B cell (primary cell): ENCODE data around the gene GRID1. TPM values are rescaled to one million over a fixed set of nuclear protein-coding genes. Genes with fewer than 3 reads are reported as not detected.

Experiments used
- ATAC-seq: fragments of 200-7000 bp; cut with Tn5 transposase; one replicate; pipeline ENCODE4 v1.10.0; 2021; ENCODE audit warnings: low read depth, mild to moderate bottlenecking, moderate number of reproducible peaks, moderate library complexity
- CTCF ChIA-PET: fragments of 350-600 bp; sonication (Branson Sonifier 250); formaldehyde crosslinking; loops from one replicate; lab custom pipeline; 2021; ENCODE audit warnings: antibody characterized with exemption, inconsistent platforms; lab: Charles Lee
- POLR2A ChIA-PET: fragments of 350-600 bp; sonication (Branson Sonifier 250); formaldehyde crosslinking; loops from one replicate; lab custom pipeline; 2021; ENCODE audit warnings: antibody characterized with exemption; lab: Charles Lee
- DNase-seq: peaks from one replicate; pipeline ENCODE4 v3.0.0; 2013
- H2AFZ ChIP-seq: 2 replicates; pipeline ENCODE4 v1.6.1; 2012; ENCODE audit warnings: mild to moderate bottlenecking, low read depth, low read length; ENCODE audit not compliant: insufficient read depth, poor library complexity, severe bottlenecking
- H3K27ac ChIP-seq, 2 donors: 1 replicate in 1 of 2; 2 replicates in 1 of 2; pipeline ENCODE4 v1.5.1; 2012 to 2013; ENCODE audit warnings: low read length in 2 of 2, mild to moderate bottlenecking in 2 of 2, moderate library complexity in 1 of 2
- H3K27me3 ChIP-seq, 4 experiments: fragments of 200-600 bp in 1 of 4; sonication (generic) in 1 of 4; replicated peaks in 1 of 4; 1 replicate in 2 of 4; 2 replicates in 2 of 4; pipeline versions ENCODE4 v1.6.1 to v1.7.0; 2013 to 2016; ENCODE audit warnings: low read length in 3 of 4, mild to moderate bottlenecking in 2 of 4, mixed read lengths in 1 of 4, moderate library complexity in 1 of 4; ENCODE audit not compliant: insufficient read depth in 4 of 4, control insufficient read depth in 3 of 4; ENCODE audit errors: control extremely low read depth in 1 of 4
- H3K36me3 ChIP-seq, 2 experiments: replicated peaks in 1 of 2; 1 replicate in 1 of 2; 2 replicates in 1 of 2; pipeline versions ENCODE4 v1.6.1 to v1.7.1; 2013; ENCODE audit warnings: low read length in 1 of 2; ENCODE audit not compliant: insufficient read depth in 2 of 2, control insufficient read depth in 1 of 2; ENCODE audit errors: control extremely low read depth in 1 of 2, extremely low read depth in 1 of 2
- H3K4me1 ChIP-seq, 2 donors: fragments of 200-600 bp in 1 of 2; sonication (generic) in 1 of 2; 1 replicate in 1 of 2; 2 replicates in 1 of 2; pipeline versions ENCODE4 v1.5.1 to v1.6.1; 2013 to 2017; ENCODE audit warnings: low read length in 2 of 2; ENCODE audit not compliant: control insufficient read depth in 2 of 2, insufficient read depth in 2 of 2
- H3K4me2 ChIP-seq: replicated peaks from 2 replicates; pipeline ENCODE3; 2012; ENCODE audit warnings: mild to moderate bottlenecking, low read depth, low read length; ENCODE audit not compliant: poor library complexity, severe bottlenecking
- H3K4me3 ChIP-seq, 5 experiments: fragments of 200-600 bp in 1 of 5; sonication (generic) in 1 of 5; 1 replicate in 3 of 5; 2 replicates in 2 of 5; pipeline versions ENCODE4 v1.5.1 to v1.7.0; 2011 to 2016; ENCODE audit warnings: low read length in 4 of 5, mild to moderate bottlenecking in 4 of 5, low read depth in 2 of 5, control low read depth in 1 of 5, moderate library complexity in 1 of 5; ENCODE audit not compliant: insufficient read depth in 1 of 5; ENCODE audit errors: control extremely low read depth in 1 of 5, extremely low read depth in 1 of 5
- H3K79me2 ChIP-seq: fragments of 200-600 bp; sonication (generic); one replicate; pipeline ENCODE4 v1.6.0; 2016; ENCODE audit warnings: low read length; ENCODE audit not compliant: control insufficient read depth, insufficient read depth
- H3K9ac ChIP-seq: fragments of 200-600 bp; sonication (generic); 2 replicates; pipeline ENCODE4 v1.6.1; 2017; ENCODE audit warnings: mild to moderate bottlenecking, low read length, moderate library complexity
- H3K9me3 ChIP-seq, 3 donors: one replicate each; pipeline versions ENCODE4 v1.6.1 to v1.7.1; 2013; ENCODE audit warnings: low read length in 2 of 3; ENCODE audit not compliant: control insufficient read depth in 2 of 3, insufficient read depth in 1 of 3; ENCODE audit errors: control extremely low read depth in 1 of 3
- H4K20me1 ChIP-seq: 2 replicates; pipeline ENCODE4 v1.6.0; 2012; ENCODE audit warnings: mild to moderate bottlenecking, low read length; ENCODE audit not compliant: insufficient read depth, control insufficient read depth, poor library complexity, severe bottlenecking
- H3K27ac Mint-ChIP-seq: one replicate; pipeline ENCODE4 v1.8.0; 2021; ENCODE audit warnings: mixed read lengths
- H3K27me3 Mint-ChIP-seq: one replicate; pipeline ENCODE4 v1.8.0; 2021; ENCODE audit warnings: mixed read lengths
- H3K4me1 Mint-ChIP-seq: one replicate; pipeline ENCODE4 v1.8.0; 2021; ENCODE audit warnings: mixed read lengths
- H3K4me3 Mint-ChIP-seq: one replicate; pipeline ENCODE4 v1.8.0; 2021; ENCODE audit warnings: mixed read lengths
- H3K9me3 Mint-ChIP-seq: one replicate; pipeline ENCODE4 v1.8.0; 2022; ENCODE audit warnings: mixed read lengths; ENCODE audit not compliant: insufficient read depth
- EZH2 ChIP-seq: IDR thresholded peaks from 2 replicates; pipeline ENCODE4 v1.6.1; 2012; ENCODE audit warnings: borderline replicate concordance, low read depth, mild to moderate bottlenecking, moderate library complexity, low read length; ENCODE audit not compliant: insufficient read depth, poor library complexity, severe bottlenecking
- WGBS: methylation state at CpG from one replicate; pipeline ENCODE4 v1.1.5; 2013; ENCODE audit warnings: missing lambda C conversion rate; ENCODE audit not compliant: insufficient coverage; 5-methylcytosine and 5-hydroxymethylcytosine counted together
- intact Hi-C: fragments of 100-400 bp; cut with micrococcal nuclease; formaldehyde crosslinking; loops from one replicate; pipeline ENCODE4 v1.10.0; 2022
- polyA plus RNA-seq: library from polyadenylated mRNA; depleted of rRNA; stranded (reverse); fragments of >200 nt; gene quantifications from 2 replicates; pipeline ENCODE4 v1.2.3, GENCODE V29; 2012
- total RNA-seq, 2 donors: library from RNA; stranded (reverse); fragments of 120-200 nt in 1 of 2; gene quantifications; 1 replicate in 1 of 2; 2 replicates in 1 of 2; pipeline versions ENCODE4 v1.2.3 to v1.2.4, GENCODE V29; 2013 to 2022
- TF ChIP-seq, protein P1 (sequence below): fragments of 200-600 bp; IDR thresholded peaks from one replicate; pipeline ENCODE4 v1.8.0; 2022; ENCODE audit warnings: antibody characterized with exemption, mild to moderate bottlenecking

Gene GRID1
- total and polyA plus RNA-seq, 2 donors (not counting 1 experiment from before 2014, with no cell fraction given), result not detected

DNA sequence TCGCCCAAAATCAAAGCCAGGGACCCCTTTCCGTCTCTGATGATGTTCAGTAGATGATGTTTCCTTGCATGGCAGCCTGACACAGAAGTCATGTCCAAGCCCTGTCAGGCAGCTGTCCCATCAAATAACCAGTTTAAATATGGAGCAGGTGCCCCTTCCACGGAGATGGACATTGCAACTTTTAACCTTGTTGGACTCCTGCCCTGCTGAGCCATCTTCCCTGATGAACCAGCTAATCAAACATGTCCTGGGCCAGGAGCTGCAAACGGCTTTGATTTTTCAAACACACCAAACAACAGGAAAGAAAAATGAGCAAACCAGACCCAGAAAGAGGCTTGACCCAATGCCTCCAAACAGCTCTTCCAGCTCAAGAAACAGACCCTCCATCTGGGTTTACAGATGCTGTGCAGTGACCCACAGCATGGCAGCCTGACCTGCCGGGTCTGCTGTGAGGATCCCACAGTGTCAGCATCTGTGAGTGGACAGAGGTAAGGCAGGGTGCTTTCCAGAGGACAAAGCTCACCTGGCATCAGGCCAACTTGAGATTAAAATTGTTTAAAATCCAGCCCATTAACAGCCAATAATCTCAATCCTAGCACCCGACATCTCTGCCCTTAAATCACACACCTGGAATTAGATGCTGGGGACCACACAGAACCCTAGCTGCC is 372.6 kb downstream of the GRID1 start:
- H3K4me3 ChIP-seq, result no peak overlapping the region
- no peaks in the 10 kb centered on the region for H3K4me1 Mint-ChIP-seq
- no peaks in the 10 kb centered on the region for H3K9me3 ChIP-seq
- no peaks in the 10 kb centered on the region for H3K36me3 ChIP-seq
- intact Hi-C loops, result no loop called here
- H3K9me3 Mint-ChIP-seq, result no peaks in the 10 kb centered on the region
- ATAC-seq (no peak), DNase-seq (no peak)
- peaks cover 5% of the 10 kb centered on the region for H3K27me3 Mint-ChIP-seq
- 83% methylated on average over 5 of the region's 6 CpGs for WGBS
- H3K27me3 ChIP-seq, result peaks cover 0 to 17% (median 8%) of the 10 kb centered on the region in 4 experiments
- no peak overlapping the region for H3K27ac ChIP-seq
- ChIA-PET POLR2A (no interaction called here), CTCF (no interaction called here)
- TF ChIP-seq, protein P1, sequence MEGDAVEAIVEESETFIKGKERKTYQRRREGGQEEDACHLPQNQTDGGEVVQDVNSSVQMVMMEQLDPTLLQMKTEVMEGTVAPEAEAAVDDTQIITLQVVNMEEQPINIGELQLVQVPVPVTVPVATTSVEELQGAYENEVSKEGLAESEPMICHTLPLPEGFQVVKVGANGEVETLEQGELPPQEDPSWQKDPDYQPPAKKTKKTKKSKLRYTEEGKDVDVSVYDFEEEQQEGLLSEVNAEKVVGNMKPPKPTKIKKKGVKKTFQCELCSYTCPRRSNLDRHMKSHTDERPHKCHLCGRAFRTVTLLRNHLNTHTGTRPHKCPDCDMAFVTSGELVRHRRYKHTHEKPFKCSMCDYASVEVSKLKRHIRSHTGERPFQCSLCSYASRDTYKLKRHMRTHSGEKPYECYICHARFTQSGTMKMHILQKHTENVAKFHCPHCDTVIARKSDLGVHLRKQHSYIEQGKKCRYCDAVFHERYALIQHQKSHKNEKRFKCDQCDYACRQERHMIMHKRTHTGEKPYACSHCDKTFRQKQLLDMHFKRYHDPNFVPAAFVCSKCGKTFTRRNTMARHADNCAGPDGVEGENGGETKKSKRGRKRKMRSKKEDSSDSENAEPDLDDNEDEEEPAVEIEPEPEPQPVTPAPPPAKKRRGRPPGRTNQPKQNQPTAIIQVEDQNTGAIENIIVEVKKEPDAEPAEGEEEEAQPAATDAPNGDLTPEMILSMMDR, result no peak
- TF ChIP-seq EZH2, result no peak
- no peak overlapping the region for H3K9ac ChIP-seq
- H3K4me3 Mint-ChIP-seq, result no peak overlapping the region
- no peaks in the 10 kb centered on the region for H3K4me1 ChIP-seq
- H4K20me1 ChIP-seq, result no peaks in the 10 kb centered on the region
- no peak overlapping the region for H3K27ac Mint-ChIP-seq
- no peak overlapping the region for H3K4me2 ChIP-seq
- H2AFZ ChIP-seq, result no peak overlapping the region
- no peaks in the 10 kb centered on the region for H3K79me2 ChIP-seq

DNA sequence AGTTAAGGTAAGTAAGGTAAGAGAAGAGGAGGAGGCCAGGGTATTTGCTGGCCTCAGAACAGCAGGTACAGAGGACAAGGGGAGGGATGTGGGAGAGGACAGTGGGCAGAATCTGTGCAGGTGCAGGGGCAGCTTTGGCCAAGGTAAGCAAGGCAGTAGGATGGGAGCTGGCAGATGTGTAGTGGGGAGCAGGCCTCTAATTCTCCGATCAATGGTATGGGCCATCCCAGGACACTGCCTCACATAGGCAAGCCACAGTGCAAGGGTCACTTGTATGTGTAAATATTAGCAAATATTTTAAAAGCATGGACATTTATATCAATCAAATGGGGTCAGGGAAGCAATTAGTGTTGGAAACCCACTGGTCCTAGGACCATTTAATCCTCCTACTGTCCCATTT is 373.5 kb downstream of the GRID1 start:
- Histone ChIP-seq H3K4me1 (no peaks in the 10 kb centered on the region), H3K9ac (no peak overlapping the region), H3K36me3 (no peaks in the 10 kb centered on the region), H3K4me2 (no peak overlapping the region), H3K27me3 (peaks cover 0 to 17% (median 8%) of the 10 kb centered on the region in 4 experiments), H3K27ac (no peak overlapping the region), H2AFZ (no peak overlapping the region), H4K20me1 (no peaks in the 10 kb centered on the region), H3K79me2 (no peaks in the 10 kb centered on the region), H3K9me3 (no peaks in the 10 kb centered on the region), H3K4me3 (no peak overlapping the region)
- Mint-ChIP-seq H3K9me3 (no peaks in the 10 kb centered on the region), H3K4me1 (no peaks in the 10 kb centered on the region), H3K4me3 (no peak overlapping the region), H3K27me3 (peaks cover 11% of the 10 kb centered on the region), H3K27ac (no peak overlapping the region)
- WGBS, result no CpG with 5 or more reads among the region's 1 CpG
- ChIA-PET CTCF (no interaction called here), POLR2A (no interaction called here)
- intact Hi-C loops, result no loop called here
- TF ChIP-seq, protein P1, result no peak
- TF ChIP-seq EZH2, result no peak
- ATAC-seq (no peak), DNase-seq (no peak)
